Suppressor macrophage treated with lipopolysaccharide for 4 hours (primary cell): ENCODE data around the gene CELF2.

Experiments
- DNase-seq: peaks from one replicate; pipeline ENCODE4 v3.0.0-alpha.2; 2020

CELF2 gene

GRCh38 chr10:11023009-11023953 lies 5.6 kb downstream of the CELF2 start:
- DNase-seq: no peak

- peak; percentile 70 for DNase-seq
These were observed 6.9 kb downstream of the CELF2 start for GRCh38 chr10:11024596-11024995.

- no peak for DNase-seq
These were observed 8.3 kb downstream of the CELF2 start for GRCh38 chr10:11025978-11026377.

- no peak for DNase-seq
These were observed 9.1 kb downstream of the CELF2 start for GRCh38 chr10:11026773-11027172.

- DNase-seq: no peak
These were observed 17.1 kb downstream of the CELF2 start for GRCh38 chr10:11034762-11035161.

GRCh38 chr10:11035301-11035991 lies 17.8 kb downstream of the CELF2 start:
- peak; percentile 22 for DNase-seq

- peak; percentile 31 for DNase-seq
These were observed 18.8 kb downstream of the CELF2 start for GRCh38 chr10:11036424-11037011.

- DNase-seq: peak; percentile 28
These were observed 20.3 kb downstream of the CELF2 start for GRCh38 chr10:11037991-11038390.

- DNase-seq: no peak
These were observed 24.7 kb downstream of the CELF2 start for GRCh38 chr10:11042357-11042756.

- DNase-seq: no peak
These were observed 25.4 kb downstream of the CELF2 start for GRCh38 chr10:11043039-11043438.

GRCh38 chr10:11043446-11044127 lies 25.9 kb downstream of the CELF2 start:
- DNase-seq: no peak

- no peak for DNase-seq
These were observed 27.8 kb downstream of the CELF2 start for GRCh38 chr10:11045487-11045886.

- DNase-seq: no peak
These were observed 28.5 kb downstream of the CELF2 start for GRCh38 chr10:11045995-11046775.

GRCh38 chr10:11046776-11047160 lies 29.1 kb downstream of the CELF2 start:
- no peak for DNase-seq

- no peak for DNase-seq
These were observed 31.1 kb downstream of the CELF2 start for GRCh38 chr10:11048707-11049278.

GRCh38 chr10:11049806-11050205 lies 32.1 kb downstream of the CELF2 start:
- no peak for DNase-seq

GRCh38 chr10:11050301-11051287 lies 32.9 kb downstream of the CELF2 start:
- no peak for DNase-seq

GRCh38 chr10:11057018-11057417 lies 39.3 kb downstream of the CELF2 start:
- DNase-seq: no peak

GRCh38 chr10:11057448-11057847 lies 39.8 kb downstream of the CELF2 start:
- DNase-seq: no peak

- no peak for DNase-seq
These were observed 40.3 kb downstream of the CELF2 start for GRCh38 chr10:11057994-11058393.

- peak; percentile 43 for DNase-seq
These were observed 41.3 kb downstream of the CELF2 start for GRCh38 chr10:11058965-11059364.
